WTC11 (cell line): ENCODE results near the gene VSIG10L2. TPM values are rescaled to one million over a fixed set of nuclear protein-coding genes. Genes with fewer than 3 reads are reported as not detected.

Experiments
- ATAC-seq: fragments of 200-7000 bp; cut with Tn5 transposase; 2 replicates; pipeline ENCODE4 v1.10.0; 2021; ENCODE audit warnings: mild to moderate bottlenecking, moderate library complexity
- CTCF ChIA-PET: fragments of 300-600 bp; sonication (Branson Sonifier 250); formaldehyde crosslinking; loops from one replicate; lab custom pipeline; 2021; ENCODE audit warnings: antibody characterized with exemption; lab: Charles Lee
- POLR2A ChIA-PET: fragments of 350-600 bp; sonication (Branson Sonifier 250); formaldehyde crosslinking; loops from one replicate; lab custom pipeline; 2021; ENCODE audit warnings: antibody characterized with exemption; lab: Charles Lee
- DNase-seq: peaks from one replicate; pipeline ENCODE4 v3.0.0; 2021; ENCODE audit warnings: low spot score
- H3K27ac Mint-ChIP-seq: 2 replicates; pipeline ENCODE4 v1.8.0; 2021; ENCODE audit warnings: mixed read lengths
- H3K27me3 Mint-ChIP-seq: 2 replicates; pipeline ENCODE4 v1.8.0; 2021; ENCODE audit warnings: low read depth, mild to moderate bottlenecking, moderate library complexity, mixed read lengths
- H3K36me3 Mint-ChIP-seq: 2 replicates; pipeline ENCODE4 v1.8.0; 2021; ENCODE audit warnings: mixed read lengths
- H3K4me1 Mint-ChIP-seq: 2 replicates; pipeline ENCODE4 v1.8.0; 2022; ENCODE audit warnings: mixed read lengths
- H3K4me3 Mint-ChIP-seq: 2 replicates; pipeline ENCODE4 v1.8.0; 2021; ENCODE audit warnings: mild to moderate bottlenecking, moderate library complexity, mixed read lengths
- H3K9me3 Mint-ChIP-seq: 2 replicates; pipeline ENCODE4 v1.8.0; 2021; ENCODE audit warnings: mixed read lengths
- CREM ChIP-seq: sonication (generic); formaldehyde crosslinking; IDR thresholded peaks from 2 replicates; pipeline ENCODE4 v1.8.1; 2022; ENCODE audit warnings: mild to moderate bottlenecking, missing genetic modification reagents, moderate library complexity
- HMGA2 ChIP-seq: fragments of 250-450 bp; sonication (Bioruptor Pico); IDR thresholded peaks from 2 replicates; pipeline ENCODE4 v1.4.0; 2021; ENCODE audit warnings: mild to moderate bottlenecking, moderate library complexity
- JAZF1 ChIP-seq: fragments of 250-450 bp; sonication (Bioruptor Pico); IDR thresholded peaks from 2 replicates; pipeline ENCODE4 v1.9.0; 2021; ENCODE audit warnings: moderate library complexity, mild to moderate bottlenecking, inconsistent platforms
- MYBL2 ChIP-seq: sonication (generic); formaldehyde crosslinking; IDR thresholded peaks from 2 replicates; pipeline ENCODE4 v1.8.1; 2023; ENCODE audit warnings: mild to moderate bottlenecking, moderate library complexity, missing genetic modification reagents
- NFYB ChIP-seq: sonication (generic); formaldehyde crosslinking; conservative IDR thresholded peaks from 2 replicates; pipeline ENCODE4 v1.8.0; 2022; ENCODE audit warnings: low read depth, missing genetic modification reagents
- NR1H2 ChIP-seq: sonication (generic); formaldehyde crosslinking; IDR thresholded peaks from 2 replicates; pipeline ENCODE4 v1.9.0; 2021; ENCODE audit warnings: mild to moderate bottlenecking, moderate library complexity, missing genetic modification reagents
- NR3C1 ChIP-seq: sonication (generic); formaldehyde crosslinking; conservative IDR thresholded peaks from 2 replicates; pipeline ENCODE4 v1.8.1; 2023; ENCODE audit warnings: low read depth, mild to moderate bottlenecking, missing genetic modification reagents
- OVOL2 ChIP-seq: fragments of 250-450 bp; sonication (Bioruptor Pico); IDR thresholded peaks from 2 replicates; pipeline ENCODE4 v1.9.0; 2021; ENCODE audit warnings: mild to moderate bottlenecking, borderline replicate concordance
- SMAD3 ChIP-seq: sonication (generic); formaldehyde crosslinking; IDR thresholded peaks from 2 replicates; pipeline ENCODE4 v1.8.0; 2022; ENCODE audit warnings: missing genetic modification reagents, mild to moderate bottlenecking, borderline replicate concordance
- SOX15 ChIP-seq: fragments of 250-450 bp; sonication (Bioruptor Pico); IDR thresholded peaks from 2 replicates; pipeline ENCODE4 v1.9.0; 2021; ENCODE audit warnings: mild to moderate bottlenecking
- TCF7 ChIP-seq: sonication (generic); formaldehyde crosslinking; IDR thresholded peaks from 2 replicates; pipeline ENCODE4 v1.8.0; 2022; ENCODE audit warnings: mild to moderate bottlenecking, low read depth, missing genetic modification reagents, moderate library complexity
- ZBTB21 ChIP-seq: sonication (generic); formaldehyde crosslinking; IDR thresholded peaks from 2 replicates; pipeline ENCODE4 v1.8.1; 2023; ENCODE audit warnings: mild to moderate bottlenecking, missing genetic modification reagents, borderline replicate concordance
- ZNF671 ChIP-seq: fragments of 250-450 bp; sonication (Bioruptor Pico); IDR thresholded peaks from 2 replicates; pipeline ENCODE4 v1.8.0; 2021; ENCODE audit warnings: mild to moderate bottlenecking
- total RNA-seq: library from RNA; stranded (reverse); gene quantifications from 3 replicates; pipeline ENCODE4 v1.2.3, GENCODE V29; 2021
- TF ChIP-seq, protein P1 (sequence below): fragments of 250-450 bp; sonication (Bioruptor Pico); conservative IDR thresholded peaks from 2 replicates; pipeline ENCODE4 v1.9.0; 2021; ENCODE audit warnings: mild to moderate bottlenecking
- TF ChIP-seq, protein P2 (sequence below): fragments of 250-450 bp; sonication (Bioruptor Pico); IDR thresholded peaks from 2 replicates; pipeline ENCODE4 v1.9.0; 2021; ENCODE audit warnings: moderate library complexity, mild to moderate bottlenecking, inconsistent platforms, borderline replicate concordance
- TF ChIP-seq, protein P3 (sequence below): sonication (generic); formaldehyde crosslinking; IDR thresholded peaks from 2 replicates; pipeline ENCODE4 v1.8.0; 2022; ENCODE audit warnings: mild to moderate bottlenecking, missing genetic modification reagents
- TF ChIP-seq, protein P4 (sequence below): sonication (generic); formaldehyde crosslinking; conservative IDR thresholded peaks from 2 replicates; pipeline ENCODE4 v1.8.1; 2023; ENCODE audit warnings: mild to moderate bottlenecking, low read depth, missing genetic modification reagents, moderate library complexity
- TF ChIP-seq, protein P5 (sequence below): fragments of 250-450 bp; sonication (Bioruptor Pico); IDR thresholded peaks from 2 replicates; pipeline ENCODE4 v1.9.0; 2021; ENCODE audit warnings: mild to moderate bottlenecking
- TF ChIP-seq, protein P6 (sequence below): sonication (generic); formaldehyde crosslinking; IDR thresholded peaks from 2 replicates; pipeline ENCODE4 v1.8.1; 2022; ENCODE audit warnings: low read depth, missing genetic modification reagents, borderline replicate concordance
- TF ChIP-seq, protein P7 (sequence below): fragments of 250-450 bp; sonication (Bioruptor Pico); IDR thresholded peaks from 2 replicates; pipeline ENCODE4 v2.1.2; 2022; ENCODE audit warnings: mild to moderate bottlenecking, moderate library complexity

VSIG10L2 gene
- total RNA-seq, 1 experiment from 2014 or later = not detected

DNA sequence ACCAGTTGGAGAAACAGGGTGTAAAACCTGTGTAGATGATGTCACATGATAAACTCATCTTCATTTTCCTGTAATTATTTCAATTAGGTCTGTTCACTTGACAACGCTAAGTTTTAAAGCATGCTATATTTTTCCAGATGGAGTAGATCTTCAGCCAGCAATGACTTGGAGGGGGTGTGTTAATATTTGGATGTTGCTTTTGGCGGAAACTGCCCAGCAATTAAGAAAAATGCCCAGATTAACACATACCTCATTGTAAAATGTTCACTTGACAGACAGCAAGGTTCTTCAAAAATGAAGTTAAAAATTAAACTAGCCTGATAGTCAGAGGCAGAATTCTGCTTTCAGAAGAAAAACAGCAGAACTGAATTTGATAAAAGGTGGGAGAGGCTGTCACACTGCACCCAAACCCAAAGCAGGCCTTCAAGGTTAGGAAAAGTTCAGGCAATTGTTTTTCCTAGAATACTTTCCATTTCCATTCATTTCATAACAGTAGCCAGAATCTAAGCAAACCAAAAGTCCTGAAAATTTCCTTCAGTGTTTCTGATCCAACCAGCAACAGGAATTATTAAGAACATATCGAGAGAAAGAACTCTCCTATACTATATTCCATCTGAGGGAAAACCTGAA lies 33.0 kb downstream of the VSIG10L2 start:
- H3K36me3 Mint-ChIP-seq = peaks cover 10% of the 10 kb centered on the region
- no peak for ATAC-seq
- ChIA-PET POLR2A (no interaction called here), CTCF (no interaction called here)
- H3K4me3 Mint-ChIP-seq = no peak overlapping the region
- H3K9me3 Mint-ChIP-seq = no peaks in the 10 kb centered on the region
- H3K27me3 Mint-ChIP-seq = no peaks in the 10 kb centered on the region
- TF ChIP-seq ZBTB21 (CRISPR knock-in tag) (no peak), ZNF671 (CRISPR knock-in tag) (no peak), NR1H2 (CRISPR knock-in tag) (no peak), SMAD3 (CRISPR knock-in tag) (no peak), OVOL2 (CRISPR knock-in tag) (no peak), JAZF1 (CRISPR knock-in tag) (no peak), SOX15 (CRISPR knock-in tag) (no peak), NR3C1 (CRISPR knock-in tag) (no peak), MYBL2 (no peak), TCF7 (no peak), NFYB (CRISPR knock-in tag) (no peak), CREM (no peak), HMGA2 (CRISPR knock-in tag) (no peak)
- TF ChIP-seq, protein P1, sequence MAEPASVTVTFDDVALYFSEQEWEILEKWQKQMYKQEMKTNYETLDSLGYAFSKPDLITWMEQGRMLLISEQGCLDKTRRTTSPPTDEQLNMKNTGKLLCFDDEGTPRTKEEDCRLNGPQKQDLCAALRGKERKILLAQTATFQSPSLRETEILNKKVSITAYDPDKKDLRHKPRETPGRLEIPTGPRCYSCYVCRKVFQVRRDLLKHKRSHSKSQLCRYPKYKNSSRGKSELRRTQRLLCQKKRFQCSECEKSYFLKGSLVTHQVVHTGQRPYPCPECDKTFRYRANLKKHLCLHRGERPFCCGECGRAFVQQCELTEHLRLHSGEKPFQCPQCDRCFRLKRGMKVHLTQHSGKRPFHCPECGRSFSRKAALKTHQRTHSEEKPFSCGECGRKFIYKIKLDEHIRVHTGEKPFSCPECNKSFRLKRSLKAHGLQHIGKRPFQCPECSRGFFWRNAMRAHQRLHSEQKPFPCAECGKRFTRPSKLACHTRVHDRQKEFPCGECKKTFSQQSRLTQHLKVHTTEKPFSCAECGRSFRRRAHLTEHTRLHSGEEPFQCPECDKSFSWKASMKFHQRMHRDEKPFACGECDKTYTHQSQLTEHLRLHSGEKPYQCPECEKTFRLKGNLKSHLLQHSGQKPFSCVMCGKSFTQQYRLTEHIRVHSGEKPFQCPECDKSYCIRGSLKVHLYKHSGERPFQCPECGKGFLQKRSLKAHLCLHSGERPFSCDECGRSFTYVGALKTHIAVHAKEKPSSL (CRISPR knock-in tag) = no peak
- TF ChIP-seq, protein P2, sequence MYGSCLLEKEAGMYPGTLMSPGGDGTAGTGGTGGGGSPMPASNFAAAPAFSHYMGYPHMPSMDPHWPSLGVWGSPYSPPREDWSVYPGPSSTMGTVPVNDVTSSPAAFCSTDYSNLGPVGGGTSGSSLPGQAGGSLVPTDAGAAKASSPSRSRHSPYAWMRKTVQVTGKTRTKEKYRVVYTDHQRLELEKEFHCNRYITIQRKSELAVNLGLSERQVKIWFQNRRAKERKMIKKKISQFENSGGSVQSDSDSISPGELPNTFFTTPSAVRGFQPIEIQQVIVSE = no peak
- TF ChIP-seq, protein P3, sequence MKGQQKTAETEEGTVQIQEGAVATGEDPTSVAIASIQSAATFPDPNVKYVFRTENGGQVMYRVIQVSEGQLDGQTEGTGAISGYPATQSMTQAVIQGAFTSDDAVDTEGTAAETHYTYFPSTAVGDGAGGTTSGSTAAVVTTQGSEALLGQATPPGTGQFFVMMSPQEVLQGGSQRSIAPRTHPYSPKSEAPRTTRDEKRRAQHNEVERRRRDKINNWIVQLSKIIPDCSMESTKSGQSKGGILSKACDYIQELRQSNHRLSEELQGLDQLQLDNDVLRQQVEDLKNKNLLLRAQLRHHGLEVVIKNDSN = no peak
- TF ChIP-seq, protein P4, sequence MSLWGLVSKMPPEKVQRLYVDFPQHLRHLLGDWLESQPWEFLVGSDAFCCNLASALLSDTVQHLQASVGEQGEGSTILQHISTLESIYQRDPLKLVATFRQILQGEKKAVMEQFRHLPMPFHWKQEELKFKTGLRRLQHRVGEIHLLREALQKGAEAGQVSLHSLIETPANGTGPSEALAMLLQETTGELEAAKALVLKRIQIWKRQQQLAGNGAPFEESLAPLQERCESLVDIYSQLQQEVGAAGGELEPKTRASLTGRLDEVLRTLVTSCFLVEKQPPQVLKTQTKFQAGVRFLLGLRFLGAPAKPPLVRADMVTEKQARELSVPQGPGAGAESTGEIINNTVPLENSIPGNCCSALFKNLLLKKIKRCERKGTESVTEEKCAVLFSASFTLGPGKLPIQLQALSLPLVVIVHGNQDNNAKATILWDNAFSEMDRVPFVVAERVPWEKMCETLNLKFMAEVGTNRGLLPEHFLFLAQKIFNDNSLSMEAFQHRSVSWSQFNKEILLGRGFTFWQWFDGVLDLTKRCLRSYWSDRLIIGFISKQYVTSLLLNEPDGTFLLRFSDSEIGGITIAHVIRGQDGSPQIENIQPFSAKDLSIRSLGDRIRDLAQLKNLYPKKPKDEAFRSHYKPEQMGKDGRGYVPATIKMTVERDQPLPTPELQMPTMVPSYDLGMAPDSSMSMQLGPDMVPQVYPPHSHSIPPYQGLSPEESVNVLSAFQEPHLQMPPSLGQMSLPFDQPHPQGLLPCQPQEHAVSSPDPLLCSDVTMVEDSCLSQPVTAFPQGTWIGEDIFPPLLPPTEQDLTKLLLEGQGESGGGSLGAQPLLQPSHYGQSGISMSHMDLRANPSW = no peak
- TF ChIP-seq, protein P5, sequence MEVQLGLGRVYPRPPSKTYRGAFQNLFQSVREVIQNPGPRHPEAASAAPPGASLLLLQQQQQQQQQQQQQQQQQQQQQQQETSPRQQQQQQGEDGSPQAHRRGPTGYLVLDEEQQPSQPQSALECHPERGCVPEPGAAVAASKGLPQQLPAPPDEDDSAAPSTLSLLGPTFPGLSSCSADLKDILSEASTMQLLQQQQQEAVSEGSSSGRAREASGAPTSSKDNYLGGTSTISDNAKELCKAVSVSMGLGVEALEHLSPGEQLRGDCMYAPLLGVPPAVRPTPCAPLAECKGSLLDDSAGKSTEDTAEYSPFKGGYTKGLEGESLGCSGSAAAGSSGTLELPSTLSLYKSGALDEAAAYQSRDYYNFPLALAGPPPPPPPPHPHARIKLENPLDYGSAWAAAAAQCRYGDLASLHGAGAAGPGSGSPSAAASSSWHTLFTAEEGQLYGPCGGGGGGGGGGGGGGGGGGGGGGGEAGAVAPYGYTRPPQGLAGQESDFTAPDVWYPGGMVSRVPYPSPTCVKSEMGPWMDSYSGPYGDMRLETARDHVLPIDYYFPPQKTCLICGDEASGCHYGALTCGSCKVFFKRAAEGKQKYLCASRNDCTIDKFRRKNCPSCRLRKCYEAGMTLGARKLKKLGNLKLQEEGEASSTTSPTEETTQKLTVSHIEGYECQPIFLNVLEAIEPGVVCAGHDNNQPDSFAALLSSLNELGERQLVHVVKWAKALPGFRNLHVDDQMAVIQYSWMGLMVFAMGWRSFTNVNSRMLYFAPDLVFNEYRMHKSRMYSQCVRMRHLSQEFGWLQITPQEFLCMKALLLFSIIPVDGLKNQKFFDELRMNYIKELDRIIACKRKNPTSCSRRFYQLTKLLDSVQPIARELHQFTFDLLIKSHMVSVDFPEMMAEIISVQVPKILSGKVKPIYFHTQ (CRISPR knock-in tag) = no peak
- TF ChIP-seq, protein P6, sequence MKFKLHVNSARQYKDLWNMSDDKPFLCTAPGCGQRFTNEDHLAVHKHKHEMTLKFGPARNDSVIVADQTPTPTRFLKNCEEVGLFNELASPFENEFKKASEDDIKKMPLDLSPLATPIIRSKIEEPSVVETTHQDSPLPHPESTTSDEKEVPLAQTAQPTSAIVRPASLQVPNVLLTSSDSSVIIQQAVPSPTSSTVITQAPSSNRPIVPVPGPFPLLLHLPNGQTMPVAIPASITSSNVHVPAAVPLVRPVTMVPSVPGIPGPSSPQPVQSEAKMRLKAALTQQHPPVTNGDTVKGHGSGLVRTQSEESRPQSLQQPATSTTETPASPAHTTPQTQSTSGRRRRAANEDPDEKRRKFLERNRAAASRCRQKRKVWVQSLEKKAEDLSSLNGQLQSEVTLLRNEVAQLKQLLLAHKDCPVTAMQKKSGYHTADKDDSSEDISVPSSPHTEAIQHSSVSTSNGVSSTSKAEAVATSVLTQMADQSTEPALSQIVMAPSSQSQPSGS (CRISPR knock-in tag) = no peak
- TF ChIP-seq, protein P7, sequence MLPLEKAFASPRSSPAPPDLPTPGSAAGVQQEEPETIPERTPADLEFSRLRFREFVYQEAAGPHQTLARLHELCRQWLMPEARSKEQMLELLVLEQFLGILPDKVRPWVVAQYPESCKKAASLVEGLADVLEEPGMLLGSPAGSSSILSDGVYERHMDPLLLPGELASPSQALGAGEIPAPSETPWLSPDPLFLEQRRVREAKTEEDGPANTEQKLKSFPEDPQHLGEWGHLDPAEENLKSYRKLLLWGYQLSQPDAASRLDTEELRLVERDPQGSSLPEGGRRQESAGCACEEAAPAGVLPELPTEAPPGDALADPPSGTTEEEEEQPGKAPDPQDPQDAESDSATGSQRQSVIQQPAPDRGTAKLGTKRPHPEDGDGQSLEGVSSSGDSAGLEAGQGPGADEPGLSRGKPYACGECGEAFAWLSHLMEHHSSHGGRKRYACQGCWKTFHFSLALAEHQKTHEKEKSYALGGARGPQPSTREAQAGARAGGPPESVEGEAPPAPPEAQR (CRISPR knock-in tag) = no peak
- no peak overlapping the region; the same call in 1 of the 2 replicates for H3K27ac Mint-ChIP-seq
- peaks cover 32% of the 10 kb centered on the region for H3K4me1 Mint-ChIP-seq
- no peak for DNase-seq
